Hematopoietic multipotent progenitor cell (in vitro differentiated cells): ENCODE measurements around the gene TMEM89. TPM values are rescaled to one million over a fixed set of nuclear protein-coding genes. Genes with fewer than 3 reads are reported as not detected.

Source experiments
- DNase-seq, 3 donors: peaks; one replicate each; pipeline ENCODE4 v3.0.0-alpha.2; 2011 to 2015; ENCODE audit warnings: low read depth in 2 of 3, low spot score in 2 of 3
- total RNA-seq: library from RNA; depleted of rRNA; stranded (reverse); fragments of >200 nt; gene quantifications from one replicate; pipeline ENCODE4 v1.2.3, GENCODE V29; 2012

The TMEM89 gene
- total RNA-seq, 1 donor: not detected

- no peak for DNase-seq
These were observed 1.7 kb downstream of the TMEM89 start for GRCh38 chr3:48619541-48620524.

- DNase-seq: no peak
These were observed 4.0 kb downstream of the TMEM89 start for GRCh38 chr3:48617559-48617958.

GRCh38 chr3:48614044-48614443 lies 7.5 kb downstream of the TMEM89 start:
- DNase-seq: no peak

- DNase-seq: no peak
These were observed 9.3 kb downstream of the TMEM89 start for GRCh38 chr3:48612309-48612708.

GRCh38 chr3:48609088-48610005 lies 12.2 kb downstream of the TMEM89 start, which contains the start of gene UQCRC1:
Gene UQCRC1 (minus strand): TSS chr3:48609646. CDS start chr3:48609620, 26 bp downstream.
- DNase-seq: peak; percentile 86 to 93 (median 91)

- no peak for DNase-seq
These were observed 14.1 kb downstream of the TMEM89 start for GRCh38 chr3:48607519-48607918.

GRCh38 chr3:48601622-48601994 lies 20.0 kb downstream of the TMEM89 start:
- DNase-seq: no peak

- no peak for DNase-seq
These were observed 20.6 kb downstream of the TMEM89 start for GRCh38 chr3:48600711-48601621.

- no peak for DNase-seq
These were observed 21.9 kb downstream of the TMEM89 start for GRCh38 chr3:48599509-48600285.

- no peak for DNase-seq
These were observed 22.5 kb downstream of the TMEM89 start for GRCh38 chr3:48599077-48599501.

GRCh38 chr3:48598323-48599076 lies 23.1 kb downstream of the TMEM89 start:
- DNase-seq: no peak

GRCh38 chr3:48597408-48597800 lies 24.2 kb downstream of the TMEM89 start:
- DNase-seq: no peak

GRCh38 chr3:48596676-48597407 lies 24.7 kb downstream of the TMEM89 start:
- DNase-seq: no peak

GRCh38 chr3:48596157-48596556 lies 25.4 kb downstream of the TMEM89 start:
- no peak for DNase-seq

GRCh38 chr3:48595526-48596121 lies 25.9 kb downstream of the TMEM89 start:
- DNase-seq: peak in 1 of 3 donors; percentile 42

GRCh38 chr3:48595075-48595525 lies 26.5 kb downstream of the TMEM89 start, which contains the start of gene COL7A1:
Gene COL7A1 (minus strand): TSS chr3:48595329. CDS start chr3:48595159, 170 bp downstream.
- DNase-seq: peak in 2 of 3 donors; percentile 37 to 59

- DNase-seq: no peak
These were observed 27.0 kb downstream of the TMEM89 start for GRCh38 chr3:48594417-48595049.
